ENCODE data around the gene CERS4.
A peak's percentile ranks its signal among the peaks of the same experiment; 100 is the strongest.

The CERS4 gene

GRCh38 chr19:8306235-8307054 lies 97.3 kb downstream of the CERS4 start:
- no peak overlapping the region for H3K4me3 ChIP-seq (ENCODE audit: control insufficient read depth, low read depth, low read length)
- TF ChIP-seq CTCF (IDR thresholded peaks at IDR 0.05; ENCODE audit: control insufficient read depth, insufficient read depth, low read depth, low read length, missing control alignments) = no peak

GRCh38 chr19:8307400-8307964 lies 98.3 kb downstream of the CERS4 start:
- no peak for TF ChIP-seq CTCF (IDR thresholded peaks at IDR 0.05; ENCODE audit: control insufficient read depth, insufficient read depth, low read depth, low read length, missing control alignments)
- peak overlapping the region; percentile 47 for H3K4me3 ChIP-seq (ENCODE audit: control insufficient read depth, low read depth, low read length)
- DNase-seq (ENCODE audit: low read depth) = no peak

More at GRCh38 chr19:8306235-8307054, 97.3 kb downstream of the CERS4 start:
- DNase-seq (ENCODE audit: low read depth) = no peak

- DNase-seq (ENCODE audit: low read depth) = peak; percentile 40
- H3K4me3 ChIP-seq (ENCODE audit: control insufficient read depth, low read depth, low read length) = peak within 1 kb of the TSS; percentile 47
- TF ChIP-seq CTCF (IDR thresholded peaks at IDR 0.05; ENCODE audit: control insufficient read depth, insufficient read depth, low read depth, low read length, missing control alignments) = no peak
Observed at GRCh38 chr19:8307965-8308866, 99.0 kb downstream of the CERS4 start, which contains the start of gene CD320. Gene CD320 (minus strand): TSS chr19:8308358. CDS start chr19:8308290, 68 bp downstream.

GRCh38 chr19:8308891-8309291 lies 99.7 kb downstream of the CERS4 start:
- no peak for TF ChIP-seq CTCF (IDR thresholded peaks at IDR 0.05; ENCODE audit: control insufficient read depth, insufficient read depth, low read depth, low read length, missing control alignments)
- no peak overlapping the region for H3K4me3 ChIP-seq (ENCODE audit: control insufficient read depth, low read depth, low read length)
- no peak for DNase-seq (ENCODE audit: low read depth)

GRCh38 chr19:8310342-8311055 lies 101.3 kb downstream of the CERS4 start:
- no peak for TF ChIP-seq CTCF (IDR thresholded peaks at IDR 0.05; ENCODE audit: control insufficient read depth, insufficient read depth, low read depth, low read length, missing control alignments)
- no peak overlapping the region for H3K4me3 ChIP-seq (ENCODE audit: control insufficient read depth, low read depth, low read length)
- DNase-seq (ENCODE audit: low read depth) = no peak

All from AG09309 (cell line).